Measurements from ENCODE around the gene GABARAPL2. TPM values are rescaled to one million over a fixed set of nuclear protein-coding genes. Genes with fewer than 3 reads are reported as not detected.
"Not testable (repeated sequence)": the region's sequence is repeated elsewhere in the genome, so short reads cannot be mapped to it uniquely, and the experiment has no call there.

Gene GABARAPL2
- polyA plus RNA-seq, 1 donor: 136 TPM

DNA sequence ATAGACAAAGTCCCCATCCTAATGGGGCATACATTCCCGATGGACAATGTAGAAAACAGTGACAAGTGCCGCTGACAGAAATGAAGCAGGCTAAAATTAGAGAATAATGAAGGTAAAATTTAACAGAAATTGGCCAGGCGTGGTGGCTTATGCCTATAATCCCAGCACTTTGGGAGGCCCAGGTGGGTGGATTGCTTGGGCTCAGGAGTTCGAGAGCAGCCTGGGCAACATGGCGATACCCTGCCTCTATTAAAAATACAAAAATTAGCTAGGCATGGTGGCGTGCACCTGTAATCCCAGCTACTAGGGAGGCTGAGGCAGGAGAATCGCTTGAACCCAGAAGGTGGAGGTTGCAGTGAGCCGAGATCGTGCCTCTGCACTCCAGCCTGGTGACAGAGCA lies 17.7 kb upstream of the GABARAPL2 start:
- H3K36me3 ChIP-seq (ENCODE audit: control insufficient read depth, insufficient read depth, low read length); H3K27me3 ChIP-seq (ENCODE audit: control insufficient read depth, insufficient read depth, low read length); H3K4me3 ChIP-seq (ENCODE audit: low read length); H3K27ac ChIP-seq (ENCODE audit: low read length); H3K9me3 ChIP-seq (ENCODE audit: control insufficient read depth, low read depth, low read length); DNase-seq; H3K4me1 ChIP-seq (ENCODE audit: control insufficient read depth, insufficient read depth, low read length): not testable (repeated sequence)
- WGBS (ENCODE audit: insufficient coverage, low lambda C conversion rate): no CpG with 5 or more reads among the region's 9 CpGs

DNA sequence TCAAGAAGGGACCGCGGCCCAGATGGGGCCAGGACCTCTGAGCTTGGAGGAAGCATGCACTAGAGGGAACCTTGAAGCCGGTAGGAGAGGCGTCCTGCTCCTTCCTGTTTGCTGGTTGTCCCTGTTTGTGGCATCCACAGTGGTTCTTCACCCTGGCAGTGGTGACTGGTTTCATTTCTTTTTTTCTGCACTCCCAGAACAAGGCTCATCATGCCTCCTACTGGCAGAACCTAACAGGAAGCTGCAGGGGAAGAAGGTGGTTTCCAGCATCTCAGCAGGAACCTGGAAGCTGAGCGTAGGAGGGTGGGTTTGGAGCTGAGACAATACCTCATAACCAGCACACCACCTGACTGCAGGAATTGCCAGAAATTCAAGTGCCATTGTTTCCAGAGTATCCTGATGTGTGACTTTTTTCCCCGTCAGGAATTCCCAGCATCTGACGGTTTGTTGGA lies 15.9 kb upstream of the GABARAPL2 start:
- Histone ChIP-seq H3K27ac (ENCODE audit: low read length) (no peak overlapping the region), H3K36me3 (ENCODE audit: control insufficient read depth, insufficient read depth, low read length) (no peaks in the 10 kb centered on the region), H3K27me3 (ENCODE audit: control insufficient read depth, insufficient read depth, low read length) (no peaks in the 10 kb centered on the region), H3K9me3 (ENCODE audit: control insufficient read depth, low read depth, low read length) (no peaks in the 10 kb centered on the region), H3K4me3 (ENCODE audit: low read length) (no peak overlapping the region), H3K4me1 (ENCODE audit: control insufficient read depth, insufficient read depth, low read length) (no peaks in the 10 kb centered on the region)
- WGBS (ENCODE audit: insufficient coverage, low lambda C conversion rate): no CpG with 5 or more reads among the region's 7 CpGs
- peak; percentile 54 to 62 for DNase-seq

DNA sequence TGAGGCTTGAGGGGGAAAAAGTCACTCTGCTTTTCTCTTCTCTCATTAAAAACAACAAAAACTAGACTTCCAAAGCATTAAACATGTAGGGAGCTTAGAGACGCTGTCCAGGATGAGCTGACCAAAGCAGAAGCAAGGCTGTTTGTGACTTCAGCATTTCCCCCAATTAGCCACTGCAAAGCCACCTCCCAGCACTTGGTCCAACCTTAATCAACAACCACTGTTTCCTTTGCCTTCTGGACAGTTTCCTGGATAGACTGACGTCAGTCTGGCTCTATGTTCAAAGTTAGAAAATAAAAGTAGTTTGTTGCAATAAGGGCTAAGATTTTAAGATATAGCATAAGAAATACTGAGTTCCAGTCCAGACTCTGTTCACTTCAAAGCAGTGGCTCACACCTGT lies 13.2 kb upstream of the GABARAPL2 start:
- H3K27ac ChIP-seq (ENCODE audit: low read length): no peak overlapping the region
- H3K9me3 ChIP-seq (ENCODE audit: control insufficient read depth, low read depth, low read length): no peaks in the 10 kb centered on the region
- H3K36me3 ChIP-seq (ENCODE audit: control insufficient read depth, insufficient read depth, low read length): no peaks in the 10 kb centered on the region
- DNase-seq: no peak
- no peaks in the 10 kb centered on the region for H3K27me3 ChIP-seq (ENCODE audit: control insufficient read depth, insufficient read depth, low read length)
- peaks cover 4% of the 10 kb centered on the region for H3K4me1 ChIP-seq (ENCODE audit: control insufficient read depth, insufficient read depth, low read length)
- H3K4me3 ChIP-seq (ENCODE audit: low read length): no peak overlapping the region
- WGBS (ENCODE audit: insufficient coverage, low lambda C conversion rate): no CpG with 5 or more reads among the region's 2 CpGs

DNA sequence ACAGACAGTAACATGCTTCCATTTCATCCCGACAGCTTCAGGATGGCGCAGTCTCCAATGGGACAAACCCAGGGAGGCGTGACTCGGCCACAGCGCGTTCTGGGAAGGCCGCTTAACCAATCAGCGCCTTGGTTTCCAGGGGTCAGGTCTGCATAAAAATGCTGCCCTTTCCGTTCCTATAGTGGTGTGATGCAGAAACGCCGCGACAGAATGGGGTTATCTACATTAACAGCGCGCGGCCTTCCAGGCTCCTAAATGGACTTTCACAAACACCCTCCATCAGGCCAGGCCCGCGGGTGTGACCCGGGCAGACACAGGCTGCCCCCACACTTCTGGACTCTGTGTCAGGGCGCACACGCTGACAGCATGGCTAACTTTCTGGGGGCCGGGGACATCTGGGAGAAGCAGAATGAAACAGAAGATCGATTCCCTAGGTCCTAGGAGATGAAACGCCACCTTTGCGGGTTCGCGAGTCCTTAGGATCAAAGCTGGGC lies 10.9 kb upstream of the GABARAPL2 start:
- peak overlapping the region; percentile 57 for H3K27ac ChIP-seq (ENCODE audit: low read length)
- H3K4me3 ChIP-seq (ENCODE audit: low read length): peak overlapping the region; percentile 68
- no peaks in the 10 kb centered on the region for H3K36me3 ChIP-seq (ENCODE audit: control insufficient read depth, insufficient read depth, low read length)
- H3K9me3 ChIP-seq (ENCODE audit: control insufficient read depth, low read depth, low read length): no peaks in the 10 kb centered on the region
- 0% methylated on average over 2 of the region's 26 CpGs for WGBS (ENCODE audit: insufficient coverage, low lambda C conversion rate)
- H3K4me1 ChIP-seq (ENCODE audit: control insufficient read depth, insufficient read depth, low read length): peaks cover 4% of the 10 kb centered on the region
- peak; percentile 67 to 81 for DNase-seq
- peaks cover 3% of the 10 kb centered on the region for H3K27me3 ChIP-seq (ENCODE audit: control insufficient read depth, insufficient read depth, low read length)

DNA sequence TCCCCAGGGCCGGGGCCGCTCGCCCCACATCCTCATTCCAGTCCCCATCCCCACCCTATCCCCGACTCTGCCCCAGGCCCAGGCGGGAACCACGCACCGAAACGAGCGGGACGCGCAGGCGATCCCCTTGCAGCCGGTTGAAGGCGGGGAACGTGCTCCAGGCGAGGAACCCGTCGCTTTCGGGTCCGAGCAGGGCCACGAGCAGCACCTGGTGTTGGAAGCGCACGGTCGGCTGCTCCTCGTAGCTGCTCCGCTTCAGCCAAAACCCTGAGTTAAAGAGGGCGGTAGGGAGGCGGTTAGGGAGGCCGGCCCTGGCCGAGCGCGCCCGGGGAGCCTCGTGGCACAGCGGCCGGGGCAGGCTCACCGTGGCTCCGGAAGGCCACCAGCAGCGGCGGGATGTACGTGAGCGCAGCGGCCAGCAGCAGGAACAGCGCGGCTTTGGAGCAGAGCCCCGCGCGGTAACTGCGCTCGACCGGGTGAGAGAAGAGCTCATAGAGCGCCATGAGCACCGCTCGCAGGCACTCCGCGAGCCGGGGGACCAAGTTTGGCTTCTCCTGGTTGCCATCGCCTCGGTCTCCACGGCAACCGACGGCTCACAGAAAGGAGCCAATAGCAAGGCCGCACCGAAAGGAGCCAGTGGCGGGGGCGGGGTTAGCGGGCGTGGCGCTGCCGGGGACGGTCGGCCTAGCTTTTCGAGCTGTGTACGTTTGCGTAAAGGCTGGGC lies 10.3 kb upstream of the GABARAPL2 start, which contains the start of gene TMEM231:
Gene TMEM231 (minus strand): TSS at position 546 of the 724 bp plus-strand sequence. CDS start 43 bp downstream, at position 503.
- DNase-seq: peak; percentile 89 to 93
- peaks cover 3% of the 10 kb centered on the region for H3K27me3 ChIP-seq (ENCODE audit: control insufficient read depth, insufficient read depth, low read length)
- no peaks in the 10 kb centered on the region for H3K36me3 ChIP-seq (ENCODE audit: control insufficient read depth, insufficient read depth, low read length)
- no CpG with 5 or more reads among the region's 75 CpGs for WGBS (ENCODE audit: insufficient coverage, low lambda C conversion rate)
- H3K9me3 ChIP-seq (ENCODE audit: control insufficient read depth, low read depth, low read length): no peaks in the 10 kb centered on the region
- peaks cover 4% of the 10 kb centered on the region for H3K4me1 ChIP-seq (ENCODE audit: control insufficient read depth, insufficient read depth, low read length)
- peak within 1 kb of the TSS; percentile 68 for H3K4me3 ChIP-seq (ENCODE audit: low read length)
- H3K27ac ChIP-seq (ENCODE audit: low read length): peak within 1 kb of the TSS; percentile 57

DNA sequence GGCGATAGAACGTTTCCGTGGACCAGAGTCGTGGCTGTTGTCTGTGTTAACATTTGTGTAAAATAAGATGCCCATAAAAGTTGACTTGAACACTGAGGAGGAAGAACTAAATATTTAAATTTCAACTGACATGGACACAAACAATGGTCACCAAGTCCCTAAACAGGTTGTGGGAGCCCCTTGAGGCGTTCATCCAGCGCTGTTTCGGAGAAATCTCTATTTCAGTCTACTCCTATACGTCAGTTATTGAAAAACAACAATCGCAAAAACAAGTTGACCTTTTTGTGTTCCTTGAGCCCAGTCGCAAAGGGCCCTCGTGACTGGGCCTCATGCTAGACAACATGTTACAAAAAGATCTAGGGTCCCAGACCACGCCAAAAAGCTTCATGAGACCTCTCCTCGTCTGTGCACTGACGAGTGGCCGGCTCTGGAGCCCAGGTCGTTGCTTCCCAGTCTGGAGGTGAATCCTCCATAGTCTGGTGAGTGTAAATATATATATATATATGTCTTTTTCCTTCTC lies 9.7 kb upstream of the GABARAPL2 start:
- Histone ChIP-seq H3K27ac (ENCODE audit: low read length) (peak overlapping the region; percentile 57), H3K9me3 (ENCODE audit: control insufficient read depth, low read depth, low read length) (no peaks in the 10 kb centered on the region), H3K4me3 (ENCODE audit: low read length) (peak overlapping the region; percentile 68), H3K27me3 (ENCODE audit: control insufficient read depth, insufficient read depth, low read length) (peaks cover 3% of the 10 kb centered on the region), H3K4me1 (ENCODE audit: control insufficient read depth, insufficient read depth, low read length) (peaks cover 4% of the 10 kb centered on the region), H3K36me3 (ENCODE audit: control insufficient read depth, insufficient read depth, low read length) (no peaks in the 10 kb centered on the region)
- no peak for DNase-seq
- no CpG with 5 or more reads among the region's 16 CpGs for WGBS (ENCODE audit: insufficient coverage, low lambda C conversion rate)

DNA sequence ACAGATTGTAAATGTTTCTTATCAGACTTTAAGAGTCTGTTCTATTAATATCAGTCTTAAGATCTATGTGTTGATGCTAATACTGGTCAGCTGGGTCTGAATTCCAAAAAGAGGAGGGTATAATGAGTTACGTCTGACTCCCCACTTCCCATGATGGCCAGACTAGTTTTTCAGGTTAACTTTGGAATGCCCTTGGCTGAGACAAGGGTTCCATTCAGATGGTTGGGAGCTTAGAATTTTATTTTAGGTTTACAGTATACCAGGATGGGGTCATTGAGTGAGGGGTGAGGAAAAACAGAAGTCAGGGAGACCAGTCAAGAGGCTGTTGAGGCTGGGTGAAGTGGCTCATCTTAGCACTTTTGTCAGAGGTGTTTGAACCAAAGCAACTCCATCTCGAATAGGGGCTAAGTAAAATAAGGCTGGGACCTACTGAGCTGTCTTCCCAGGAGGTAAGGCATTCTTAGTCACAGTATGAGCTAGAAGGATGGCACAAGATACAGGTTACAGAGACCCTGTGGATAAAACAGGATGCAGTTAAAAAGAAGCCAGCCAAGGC lies 7.3 kb upstream of the GABARAPL2 start:
- WGBS (ENCODE audit: insufficient coverage, low lambda C conversion rate): 83% methylated on average over 2 of the region's 2 CpGs
- no peak for DNase-seq
- no peaks in the 10 kb centered on the region for H3K9me3 ChIP-seq (ENCODE audit: control insufficient read depth, low read depth, low read length)
- no peak overlapping the region for H3K27ac ChIP-seq (ENCODE audit: low read length)
- no peaks in the 10 kb centered on the region for H3K36me3 ChIP-seq (ENCODE audit: control insufficient read depth, insufficient read depth, low read length)
- peaks cover 4% of the 10 kb centered on the region for H3K4me1 ChIP-seq (ENCODE audit: control insufficient read depth, insufficient read depth, low read length)
- H3K27me3 ChIP-seq (ENCODE audit: control insufficient read depth, insufficient read depth, low read length): peaks cover 3% of the 10 kb centered on the region
- no peak overlapping the region for H3K4me3 ChIP-seq (ENCODE audit: low read length)

DNA sequence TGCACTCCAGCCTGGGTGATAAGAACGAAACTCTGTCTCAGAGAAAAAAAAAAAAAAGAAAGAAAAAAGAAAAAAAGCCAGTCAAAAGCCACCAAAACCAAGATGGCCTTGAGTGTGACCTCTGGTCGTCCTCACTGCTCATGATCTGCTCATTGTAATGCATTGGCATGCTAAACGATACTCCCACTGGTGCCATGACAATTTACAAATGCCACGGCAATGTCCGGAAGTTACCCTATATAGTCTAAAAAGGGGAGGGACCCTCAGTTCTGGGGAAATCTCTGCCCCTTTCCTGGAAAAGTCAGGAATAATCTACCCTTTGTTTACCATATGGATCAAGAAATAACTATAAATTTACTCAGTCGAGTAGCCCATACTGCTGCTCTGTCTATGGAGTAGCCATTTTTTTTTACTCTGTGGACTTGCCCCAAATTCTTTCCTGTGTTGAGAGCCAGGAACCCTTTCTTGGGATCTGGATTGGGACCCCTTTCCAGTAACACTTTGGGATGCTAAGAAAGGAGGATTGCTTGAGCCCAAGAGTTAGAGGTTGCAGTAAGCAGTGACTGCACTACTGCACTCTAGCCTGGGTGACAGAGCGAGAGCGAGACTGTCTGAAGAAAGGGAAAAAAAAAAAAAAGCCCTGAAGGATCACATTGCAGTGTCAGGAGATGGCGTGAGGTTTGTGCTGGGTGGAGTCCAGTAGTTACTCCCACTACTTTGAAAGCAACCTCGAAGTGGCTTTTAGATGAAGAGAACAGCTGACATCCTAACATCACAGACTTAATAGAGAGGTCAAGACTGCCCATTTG lies 6.4 kb upstream of the GABARAPL2 start:
- 80% methylated on average over 2 of the region's 10 CpGs for WGBS (ENCODE audit: insufficient coverage, low lambda C conversion rate)
- H3K9me3 ChIP-seq (ENCODE audit: control insufficient read depth, low read depth, low read length): no peaks in the 10 kb centered on the region
- no peak for DNase-seq
- no peak overlapping the region for H3K4me3 ChIP-seq (ENCODE audit: low read length)
- peaks cover 4% of the 10 kb centered on the region for H3K4me1 ChIP-seq (ENCODE audit: control insufficient read depth, insufficient read depth, low read length)
- no peaks in the 10 kb centered on the region for H3K36me3 ChIP-seq (ENCODE audit: control insufficient read depth, insufficient read depth, low read length)
- no peak overlapping the region for H3K27ac ChIP-seq (ENCODE audit: low read length)
- H3K27me3 ChIP-seq (ENCODE audit: control insufficient read depth, insufficient read depth, low read length): peaks cover 3% of the 10 kb centered on the region

DNA sequence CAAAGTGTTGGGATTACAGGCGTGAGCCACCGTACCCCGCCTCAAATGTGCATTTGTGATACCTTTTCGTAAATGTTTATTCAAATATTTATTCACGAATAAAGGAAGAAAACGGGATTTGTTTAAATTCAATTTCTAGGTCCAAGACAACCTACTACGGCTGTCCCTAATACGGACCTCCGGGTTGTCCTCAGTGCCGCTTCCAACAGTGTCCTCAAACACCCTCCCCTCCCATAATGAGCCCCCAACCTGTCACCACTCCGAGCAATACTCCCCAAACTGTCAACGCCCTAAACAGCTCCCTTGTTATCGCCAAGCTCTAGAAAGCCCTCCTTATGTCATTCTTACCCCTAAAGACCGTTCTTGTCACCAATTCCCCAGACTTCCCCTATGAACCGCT lies 539 bp upstream of the GABARAPL2 start:
- Histone ChIP-seq H3K27me3 (ENCODE audit: control insufficient read depth, insufficient read depth, low read length) (no peaks in the 10 kb centered on the region), H3K27ac (ENCODE audit: low read length) (peak overlapping the region; percentile 94), H3K36me3 (ENCODE audit: control insufficient read depth, insufficient read depth, low read length) (peaks cover 31% of the 10 kb centered on the region), H3K4me3 (ENCODE audit: low read length) (peak overlapping the region; percentile 79), H3K9me3 (ENCODE audit: control insufficient read depth, low read depth, low read length) (no peaks in the 10 kb centered on the region), H3K4me1 (ENCODE audit: control insufficient read depth, insufficient read depth, low read length) (peaks cover 8% of the 10 kb centered on the region)
- no peak for DNase-seq
- WGBS (ENCODE audit: insufficient coverage, low lambda C conversion rate): 63% methylated on average over 4 of the region's 15 CpGs

DNA sequence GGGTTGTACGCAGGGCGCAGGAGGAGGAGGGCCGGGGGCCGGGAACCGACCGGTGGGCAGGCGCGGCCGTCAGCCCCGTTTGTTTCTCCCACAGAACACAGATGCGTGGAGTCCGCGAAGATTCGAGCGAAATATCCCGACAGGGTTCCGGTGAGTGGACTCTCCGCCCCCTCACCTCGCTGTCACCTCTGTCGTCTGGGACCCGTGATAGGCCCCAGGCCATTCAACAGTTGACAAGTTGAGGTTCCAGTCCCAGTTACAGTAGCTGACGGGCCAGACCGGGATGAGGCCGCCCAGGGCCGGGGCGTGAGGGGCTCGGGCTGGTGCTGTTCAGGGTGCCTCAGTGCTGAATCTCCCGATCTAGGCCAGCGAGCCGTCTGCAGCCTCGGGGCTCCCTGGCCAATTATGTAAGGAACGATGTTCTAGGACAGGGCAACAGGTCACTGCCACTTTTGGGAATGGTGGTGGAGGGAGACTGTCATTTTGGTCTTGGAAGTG lies 628 bp downstream of the GABARAPL2 start:
- Histone ChIP-seq H3K4me3 (ENCODE audit: low read length) (peak overlapping the region; percentile 79), H3K27me3 (ENCODE audit: control insufficient read depth, insufficient read depth, low read length) (no peaks in the 10 kb centered on the region), H3K36me3 (ENCODE audit: control insufficient read depth, insufficient read depth, low read length) (peaks cover 39% of the 10 kb centered on the region), H3K27ac (ENCODE audit: low read length) (peak overlapping the region; percentile 94), H3K4me1 (ENCODE audit: control insufficient read depth, insufficient read depth, low read length) (peaks cover 11% of the 10 kb centered on the region), H3K9me3 (ENCODE audit: control insufficient read depth, low read depth, low read length) (no peaks in the 10 kb centered on the region)
- no CpG with 5 or more reads among the region's 32 CpGs for WGBS (ENCODE audit: insufficient coverage, low lambda C conversion rate)
- no peak for DNase-seq

All from large intestine (tissue), 3 donors.